Measurements from ENCODE around the gene SYT1. TPM values are rescaled to one million over a fixed set of nuclear protein-coding genes. Genes with fewer than 3 reads are reported as not detected.

The SYT1 gene
- total and polyA plus RNA-seq, 4 donors = 0.53 to 0.84 (median 0.64) TPM

GRCh38 chr12:79434561-79434960, 570.0 kb downstream of the SYT1 start:
- H3K27ac ChIP-seq (ENCODE audit: low read depth in 1 of 2, low read length in 2 of 2) = no peak overlapping the region
- no peak overlapping the region for H3K4me3 ChIP-seq (ENCODE audit: low read depth in 1 of 3, low read length in 3 of 3)
- no peaks in the 10 kb centered on the region for H3K4me1 ChIP-seq (ENCODE audit: control insufficient read depth in 4 of 4, insufficient read depth in 4 of 4, low read length in 3 of 4)
- DNase-seq (ENCODE audit: low spot score) = no peak
- 97% methylated on average over 1 of the region's 1 CpG for WGBS
- no peaks in the 10 kb centered on the region for H3K36me3 ChIP-seq (ENCODE audit: control insufficient read depth in 4 of 4, insufficient read depth in 3 of 4, low read depth in 1 of 4, low read length in 3 of 4)
- peaks cover 0 to 3% (median 0%) of the 10 kb centered on the region in 4 donors for H3K27me3 ChIP-seq (ENCODE audit: control insufficient read depth in 4 of 4, insufficient read depth in 4 of 4, low read length in 3 of 4)
- TF ChIP-seq ZBTB33 (IDR thresholded peaks at IDR 0.05) = no peak
- TF ChIP-seq, protein P1, sequence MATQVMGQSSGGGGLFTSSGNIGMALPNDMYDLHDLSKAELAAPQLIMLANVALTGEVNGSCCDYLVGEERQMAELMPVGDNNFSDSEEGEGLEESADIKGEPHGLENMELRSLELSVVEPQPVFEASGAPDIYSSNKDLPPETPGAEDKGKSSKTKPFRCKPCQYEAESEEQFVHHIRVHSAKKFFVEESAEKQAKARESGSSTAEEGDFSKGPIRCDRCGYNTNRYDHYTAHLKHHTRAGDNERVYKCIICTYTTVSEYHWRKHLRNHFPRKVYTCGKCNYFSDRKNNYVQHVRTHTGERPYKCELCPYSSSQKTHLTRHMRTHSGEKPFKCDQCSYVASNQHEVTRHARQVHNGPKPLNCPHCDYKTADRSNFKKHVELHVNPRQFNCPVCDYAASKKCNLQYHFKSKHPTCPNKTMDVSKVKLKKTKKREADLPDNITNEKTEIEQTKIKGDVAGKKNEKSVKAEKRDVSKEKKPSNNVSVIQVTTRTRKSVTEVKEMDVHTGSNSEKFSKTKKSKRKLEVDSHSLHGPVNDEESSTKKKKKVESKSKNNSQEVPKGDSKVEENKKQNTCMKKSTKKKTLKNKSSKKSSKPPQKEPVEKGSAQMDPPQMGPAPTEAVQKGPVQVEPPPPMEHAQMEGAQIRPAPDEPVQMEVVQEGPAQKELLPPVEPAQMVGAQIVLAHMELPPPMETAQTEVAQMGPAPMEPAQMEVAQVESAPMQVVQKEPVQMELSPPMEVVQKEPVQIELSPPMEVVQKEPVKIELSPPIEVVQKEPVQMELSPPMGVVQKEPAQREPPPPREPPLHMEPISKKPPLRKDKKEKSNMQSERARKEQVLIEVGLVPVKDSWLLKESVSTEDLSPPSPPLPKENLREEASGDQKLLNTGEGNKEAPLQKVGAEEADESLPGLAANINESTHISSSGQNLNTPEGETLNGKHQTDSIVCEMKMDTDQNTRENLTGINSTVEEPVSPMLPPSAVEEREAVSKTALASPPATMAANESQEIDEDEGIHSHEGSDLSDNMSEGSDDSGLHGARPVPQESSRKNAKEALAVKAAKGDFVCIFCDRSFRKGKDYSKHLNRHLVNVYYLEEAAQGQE (IDR thresholded peaks at IDR 0.05) = no peak
- no peak overlapping the region for H3K9ac ChIP-seq (ENCODE audit: low read depth in 1 of 2, low read length in 2 of 2)
- H3K9me3 ChIP-seq (ENCODE audit: control insufficient read depth in 4 of 4, low read length in 3 of 4) = no peaks in the 10 kb centered on the region

DNA sequence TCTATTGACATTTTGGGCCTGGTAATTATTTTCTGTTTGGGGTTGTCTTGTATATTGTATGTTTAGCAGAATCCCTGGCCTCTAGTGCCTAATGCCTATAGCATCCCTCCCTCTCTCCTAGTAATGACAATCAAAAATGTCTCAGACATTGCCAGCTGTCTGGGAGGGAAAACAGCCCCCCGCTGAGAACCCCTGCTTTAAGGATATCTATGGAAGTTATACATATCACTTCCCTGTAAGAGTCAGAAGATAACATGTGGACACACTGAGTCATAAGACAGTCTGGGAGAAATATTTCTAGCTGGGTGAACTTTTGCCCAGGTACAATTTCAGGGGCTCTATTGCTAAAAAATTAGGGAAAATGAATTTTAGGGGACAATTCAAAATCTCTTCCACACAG, 571.2 kb downstream of the SYT1 start:
- Histone ChIP-seq H3K4me3 (ENCODE audit: low read depth in 1 of 3, low read length in 3 of 3) (no peak overlapping the region), H3K9ac (ENCODE audit: low read depth in 1 of 2, low read length in 2 of 2) (no peak overlapping the region), H3K27me3 (ENCODE audit: control insufficient read depth in 4 of 4, insufficient read depth in 4 of 4, low read length in 3 of 4) (peaks cover 0 to 3% (median 0%) of the 10 kb centered on the region in 4 donors), H3K36me3 (ENCODE audit: control insufficient read depth in 4 of 4, insufficient read depth in 3 of 4, low read depth in 1 of 4, low read length in 3 of 4) (no peaks in the 10 kb centered on the region), H3K4me1 (ENCODE audit: control insufficient read depth in 4 of 4, insufficient read depth in 4 of 4, low read length in 3 of 4) (no peaks in the 10 kb centered on the region), H3K9me3 (ENCODE audit: control insufficient read depth in 4 of 4, low read length in 3 of 4) (no peaks in the 10 kb centered on the region), H3K27ac (ENCODE audit: low read depth in 1 of 2, low read length in 2 of 2) (no peak overlapping the region)
- 93% methylated on average over 1 of the region's 1 CpG for WGBS
- TF ChIP-seq ZBTB33 (IDR thresholded peaks at IDR 0.05) (no peak), JUND (IDR thresholded peaks at IDR 0.05) (no peak), FOXA1 (IDR thresholded peaks at IDR 0.05) (no peak), YY1 (IDR thresholded peaks at IDR 0.05) (no peak), TAF1 (conservative IDR thresholded peaks at IDR 0.05) (no peak), ATF3 (IDR thresholded peaks at IDR 0.05) (no peak), SP1 (IDR thresholded peaks at IDR 0.05) (no peak), HNF4G (IDR thresholded peaks at IDR 0.05) (no peak), RXRA (IDR thresholded peaks at IDR 0.05) (no peak), FOXA2 (IDR thresholded peaks at IDR 0.05) (no peak), GABPA (IDR thresholded peaks at IDR 0.05 in 1 of 2, conservative IDR thresholded peaks at IDR 0.05 in 1 of 2) (no peak), CTCF (IDR thresholded peaks at IDR 0.05; ENCODE audit: low read depth, low read length, missing input control) (no peak), HNF4A (conservative IDR thresholded peaks at IDR 0.05) (no peak), NR2F2 (IDR thresholded peaks at IDR 0.05) (no peak), RAD21 (IDR thresholded peaks at IDR 0.05) (no peak)
- TF ChIP-seq, protein P1 (IDR thresholded peaks at IDR 0.05) = no peak
- TF ChIP-seq, protein P2, sequence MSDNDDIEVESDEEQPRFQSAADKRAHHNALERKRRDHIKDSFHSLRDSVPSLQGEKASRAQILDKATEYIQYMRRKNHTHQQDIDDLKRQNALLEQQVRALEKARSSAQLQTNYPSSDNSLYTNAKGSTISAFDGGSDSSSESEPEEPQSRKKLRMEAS (IDR thresholded peaks at IDR 0.05) = no peak
- no peak for DNase-seq (ENCODE audit: low spot score)

Measured in liver (tissue), 9 donors.